HFF-Myc (cell line): ENCODE data around the gene FUCA1.

Experiments used
- DNase-seq: peaks from one replicate; pipeline ENCODE4 v3.0.0-alpha.2; 2011; ENCODE audit warnings: low read depth; ENCODE audit errors: extremely low read depth
- H3K4me3 ChIP-seq: replicated peaks from 2 replicates; pipeline ENCODE4 v1.5.1; 2011; ENCODE audit warnings: low read depth, mild to moderate bottlenecking, control low read depth, low read length
- CTCF ChIP-seq: IDR thresholded peaks from 2 replicates; pipeline ENCODE4 v1.5.1; 2012; ENCODE audit warnings: mild to moderate bottlenecking, low read depth, low read length, control low read depth; ENCODE audit errors: missing control alignments

Gene FUCA1

GRCh38 chr1:23895993-23896392 lies 27.9 kb upstream of the FUCA1 start:
- TF ChIP-seq CTCF = no peak

GRCh38 chr1:23895082-23895481 lies 27.0 kb upstream of the FUCA1 start:
- H3K4me3 ChIP-seq = no peak overlapping the region
- DNase-seq = no peak
- no peak for TF ChIP-seq CTCF

More at GRCh38 chr1:23895993-23896392, 27.9 kb upstream of the FUCA1 start:
- DNase-seq = no peak
- no peak overlapping the region for H3K4me3 ChIP-seq

DNA sequence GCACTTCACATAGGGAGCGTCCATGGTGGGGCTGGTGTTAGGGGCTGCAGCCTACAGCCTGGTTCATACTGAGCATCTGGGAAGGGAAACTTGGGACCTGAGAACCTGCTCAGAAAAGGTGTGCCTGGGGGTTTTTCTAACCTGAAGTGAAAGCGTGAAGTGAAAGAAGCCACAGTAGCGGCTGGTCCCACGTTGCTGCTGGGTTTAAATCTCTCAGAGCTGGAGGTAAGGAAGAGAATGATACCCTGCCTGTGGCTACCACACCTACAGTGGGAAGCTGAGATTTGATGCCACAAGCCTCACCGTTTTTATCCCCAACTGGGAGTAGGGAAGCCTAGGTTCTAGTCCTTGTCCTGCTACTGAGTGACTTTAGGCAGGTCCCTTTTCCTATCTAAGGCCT lies 21.0 kb upstream of the FUCA1 start:
- DNase-seq = no peak
- no peak overlapping the region for H3K4me3 ChIP-seq
- no peak for TF ChIP-seq CTCF

- DNase-seq = no peak
- TF ChIP-seq CTCF = no peak
- H3K4me3 ChIP-seq = no peak overlapping the region
Measured at GRCh38 chr1:23885222-23885621, 17.1 kb upstream of the FUCA1 start.

GRCh38 chr1:23882746-23883145 lies 14.7 kb upstream of the FUCA1 start:
- no peak for DNase-seq
- H3K4me3 ChIP-seq = no peak overlapping the region
- TF ChIP-seq CTCF = no peak

- TF ChIP-seq CTCF = no peak
- no peak for DNase-seq
- no peak overlapping the region for H3K4me3 ChIP-seq
Measured at GRCh38 chr1:23879809-23880208, 11.7 kb upstream of the FUCA1 start.

- H3K4me3 ChIP-seq = no peak overlapping the region
- TF ChIP-seq CTCF = no peak
- DNase-seq = no peak
Measured at GRCh38 chr1:23878668-23879067, 10.6 kb upstream of the FUCA1 start.
